Right lobe of liver (tissue), 6 donors: Measurements from ENCODE around the gene KIAA1191. TPM values are rescaled to one million over a fixed set of nuclear protein-coding genes. Genes with fewer than 3 reads are reported as not detected.

Experiments used
- ATAC-seq, 4 donors: fragments of 200-7000 bp; cut with Tn5 transposase; one replicate each; pipeline ENCODE4 v1.9.1; 2020; ENCODE audit warnings: mild to moderate bottlenecking in 4 of 4, moderate library complexity in 4 of 4
- DNase-seq, 3 donors: peaks; one replicate each; pipeline ENCODE4 v3.0.0-alpha.2; 2020
- H3K27ac ChIP-seq, 3 donors: fragments of 200-600 bp; one replicate each; pipeline ENCODE4 v1.8.0; 2022
- H3K27me3 ChIP-seq, 2 donors: fragments of 200-600 bp; one replicate each; pipeline ENCODE4 v1.8.0; 2022
- H3K36me3 ChIP-seq, 4 donors: fragments of 200-600 bp; sonication (generic) in 1 of 4; one replicate each; pipeline versions ENCODE4 v1.5.1 to v1.8.0; 2017 to 2022; ENCODE audit warnings: control low read depth in 1 of 4
- H3K4me1 ChIP-seq, 4 donors: fragments of 200-600 bp; sonication (generic) in 1 of 4; one replicate each; pipeline versions ENCODE4 v1.5.1 to v1.8.0; 2017 to 2022; ENCODE audit warnings: control low read depth in 1 of 4
- H3K4me3 ChIP-seq, 3 donors: fragments of 200-600 bp; one replicate each; pipeline ENCODE4 v1.8.0; 2022
- H3K9me3 ChIP-seq, 4 donors: fragments of 200-600 bp; sonication (generic) in 1 of 4; one replicate each; pipeline versions ENCODE4 v1.5.1 to v1.8.0; 2017 to 2022; ENCODE audit warnings: control low read depth in 1 of 4
- CTCF ChIP-seq, 4 donors: fragments of 200-600 bp in 3 of 4; fragments of 450-650 bp in 1 of 4; IDR thresholded peaks; one replicate each; pipeline versions ENCODE4 v1.5.1 to v1.8.0; 2016 to 2022; ENCODE audit warnings: antibody characterized with exemption in 4 of 4, mild to moderate bottlenecking in 2 of 4
- POLR2A ChIP-seq: fragments of 450-650 bp; IDR thresholded peaks from one replicate; pipeline ENCODE4 v1.6.1; 2017; ENCODE audit warnings: antibody characterized with exemption, mild to moderate bottlenecking
- WGBS: methylation state at CpG from one replicate; pipeline ENCODE4 v1.1.6; 2018; ENCODE audit warnings: low coverage, low lambda C conversion rate; ENCODE audit not compliant: insufficient coverage; ENCODE audit errors: missing lambda C conversion rate; 5-methylcytosine and 5-hydroxymethylcytosine counted together
- intact Hi-C, 2 donors: fragments of 100-400 bp; cut with DNase I; formaldehyde crosslinking; loops; one replicate each; pipeline versions ENCODE4 v1.11.2 to v1.14.1; 2022
- total RNA-seq, 6 experiments: library from RNA; depleted of rRNA in 2 of 6; stranded (reverse); fragments of >200 nt in 2 of 6; fragmentation: NEBNext Ultra II Directional in 3 of 6; extraction: Animal tissue kit (Norgen Biotek cat#: 25700) in 3 of 6; gene quantifications; one replicate each; pipeline versions ENCODE4 v1.1.0 to v1.2.4, GENCODE V29; 2016 to 2023
- donor health status: DM: no; HTN: yes; CAD: no.
- donor health status: DM: no; HTN: no; CAD: no.
- donor health status: DM: no; HTN: no; CAD: no.
- donor health status: DM: no; HTN: yes; CAD: no.
- donor health status: DM: no; HTN: yes; CAD: no.

The KIAA1191 gene
- total RNA-seq, 6 experiments from 2014 or later = 49.7 to 65.0 (median 57.6) TPM

GRCh38 chr5:176383248-176383905, 21.8 kb upstream of the KIAA1191 start:
- 87% methylated on average over 7 of the region's 15 CpGs for WGBS
- no peak for TF ChIP-seq POLR2A
- no peak for TF ChIP-seq CTCF (IDR thresholded peaks at IDR 0.05)
- Histone ChIP-seq H3K4me3 (no peak overlapping the region), H3K27me3 (no peaks in the 10 kb centered on the region), H3K27ac (no peak overlapping the region), H3K36me3 (peaks cover 0 to 30% (median 14%) of the 10 kb centered on the region in 4 donors), H3K4me1 (peaks cover 0 to 21% (median 6%) of the 10 kb centered on the region in 4 donors), H3K9me3 (no peaks in the 10 kb centered on the region)
- DNase-seq = no peak
- no peak for ATAC-seq
- intact Hi-C loops = no loop called here

GRCh38 chr5:176382721-176383120, 21.2 kb upstream of the KIAA1191 start:
- intact Hi-C loops = no loop called here
- ATAC-seq (no peak), DNase-seq (no peak)
- no peaks in the 10 kb centered on the region for H3K27me3 ChIP-seq
- H3K4me1 ChIP-seq = peaks cover 0 to 20% (median 6%) of the 10 kb centered on the region in 4 donors
- no peak overlapping the region for H3K4me3 ChIP-seq
- WGBS = no CpG with 5 or more reads among the region's 3 CpGs
- H3K9me3 ChIP-seq = no peaks in the 10 kb centered on the region
- TF ChIP-seq CTCF (IDR thresholded peaks at IDR 0.05) = no peak
- TF ChIP-seq POLR2A = no peak
- H3K27ac ChIP-seq = no peak overlapping the region
- peaks cover 0 to 30% (median 14%) of the 10 kb centered on the region in 4 donors for H3K36me3 ChIP-seq

- H3K9me3 ChIP-seq = no peaks in the 10 kb centered on the region
- peaks cover 0 to 30% (median 14%) of the 10 kb centered on the region in 4 donors for H3K36me3 ChIP-seq
- TF ChIP-seq CTCF (IDR thresholded peaks at IDR 0.05) = no peak
- TF ChIP-seq POLR2A = no peak
- intact Hi-C loops = no loop called here
- ATAC-seq = no peak
- no peaks in the 10 kb centered on the region for H3K27me3 ChIP-seq
- peaks cover 0 to 12% (median 2%) of the 10 kb centered on the region in 4 donors for H3K4me1 ChIP-seq
- no peak for DNase-seq
- H3K27ac ChIP-seq = peak overlapping the region in 1 of 3 donors; percentile 40
- H3K4me3 ChIP-seq = no peak overlapping the region
- no CpG with 5 or more reads among the region's 3 CpGs for WGBS
Observed at GRCh38 chr5:176381979-176382378, 20.4 kb upstream of the KIAA1191 start.

- H3K27ac ChIP-seq = peak overlapping the region in 1 of 3 donors; percentile 40
- H3K4me1 ChIP-seq = peaks cover 0 to 7% (median 0%) of the 10 kb centered on the region in 4 donors
- H3K9me3 ChIP-seq = no peaks in the 10 kb centered on the region
- DNase-seq = no peak
- whole genome bisulfite sequencing = 46% methylated on average over 2 of the region's 3 CpGs
- ATAC-seq = peak in 1 of 4 donors; percentile 69
- peaks cover 0 to 30% (median 14%) of the 10 kb centered on the region in 4 donors for H3K36me3 ChIP-seq
- TF ChIP-seq POLR2A (no peak), CTCF (IDR thresholded peaks at IDR 0.05) (no peak)
- H3K4me3 ChIP-seq = no peak overlapping the region
- intact Hi-C loops = no loop called here
- no peaks in the 10 kb centered on the region for H3K27me3 ChIP-seq
Observed at GRCh38 chr5:176381423-176381822, 19.9 kb upstream of the KIAA1191 start.
